Measurements from ENCODE around the gene SOCS1.

The SOCS1 gene

GRCh38 chr16:11242658-11243057 is 13.3 kb downstream of the SOCS1 start:
- DNase-seq: no peak

- no peak for DNase-seq
These were observed 14.4 kb downstream of the SOCS1 start for GRCh38 chr16:11241480-11242204.

GRCh38 chr16:11240636-11241473 is 15.1 kb downstream of the SOCS1 start:
- DNase-seq: no peak

GRCh38 chr16:11239644-11240632 is 16.1 kb downstream of the SOCS1 start:
- DNase-seq: no peak

- DNase-seq: no peak
These were observed 17.5 kb downstream of the SOCS1 start for GRCh38 chr16:11238272-11239202.

- no peak for DNase-seq
These were observed 19.3 kb downstream of the SOCS1 start for GRCh38 chr16:11236461-11237254.

GRCh38 chr16:11235703-11235991 is 20.4 kb downstream of the SOCS1 start:
- no peak for DNase-seq

GRCh38 chr16:11234884-11235702 is 20.9 kb downstream of the SOCS1 start:
- no peak for DNase-seq

GRCh38 chr16:11233727-11234376 is 22.2 kb downstream of the SOCS1 start:
- DNase-seq: no peak

- no peak for DNase-seq
These were observed 22.9 kb downstream of the SOCS1 start for GRCh38 chr16:11232852-11233726.

GRCh38 chr16:11232302-11232851 is 23.6 kb downstream of the SOCS1 start:
- DNase-seq: no peak

GRCh38 chr16:11231367-11231970 is 24.5 kb downstream of the SOCS1 start:
- DNase-seq: no peak

GRCh38 chr16:11229906-11230305 is 26.1 kb downstream of the SOCS1 start:
- DNase-seq: no peak

GRCh38 chr16:11229432-11229831 is 26.6 kb downstream of the SOCS1 start:
- no peak for DNase-seq

GRCh38 chr16:11225677-11226549 is 30.1 kb downstream of the SOCS1 start:
- no peak for DNase-seq

GRCh38 chr16:11224894-11225676 is 30.9 kb downstream of the SOCS1 start:
- no peak for DNase-seq

Data from GOT3 (cell line).